ENCODE results near the gene OR2AE1.

The OR2AE1 gene

DNA sequence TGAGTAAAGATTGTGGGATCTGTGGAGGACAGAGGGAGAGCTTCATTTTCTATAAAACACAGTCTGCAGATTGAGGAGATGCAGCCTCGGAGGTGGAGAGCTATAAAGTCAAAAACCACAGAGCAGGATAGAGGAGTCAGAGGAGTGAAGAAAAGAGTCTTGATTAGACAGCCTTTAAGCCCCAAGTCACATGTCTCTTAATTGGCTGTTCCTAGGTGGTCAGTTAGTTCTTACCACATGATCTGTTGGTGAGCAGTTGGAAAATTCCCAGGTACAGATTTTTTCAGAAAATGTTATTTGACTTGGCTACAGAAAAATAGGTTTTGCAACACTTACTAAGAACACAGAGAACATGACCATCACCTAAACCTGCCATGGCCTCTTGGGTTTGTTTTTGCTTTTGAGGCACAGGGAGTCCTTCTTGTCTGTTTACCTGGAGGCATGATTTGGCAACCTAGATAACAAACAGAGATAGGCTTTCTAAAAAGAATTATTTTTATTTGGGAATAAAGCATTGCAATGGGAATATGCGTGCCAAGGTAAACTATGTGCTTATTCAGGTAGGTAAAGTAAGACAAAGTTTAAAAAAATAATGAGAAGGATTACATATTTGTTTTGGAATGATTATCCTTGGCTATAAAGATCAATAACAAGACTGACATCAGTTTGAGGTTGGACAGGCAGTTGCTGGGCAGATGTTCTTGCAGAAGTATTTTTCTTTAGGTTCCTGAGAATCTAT is 49.6 kb downstream of the OR2AE1 start:
- no peak for DNase-seq (ENCODE audit: extremely low read depth, low read depth)

More for the DNA sequence above, 49.6 kb downstream of the OR2AE1 start:
- TF ChIP-seq, protein P1, sequence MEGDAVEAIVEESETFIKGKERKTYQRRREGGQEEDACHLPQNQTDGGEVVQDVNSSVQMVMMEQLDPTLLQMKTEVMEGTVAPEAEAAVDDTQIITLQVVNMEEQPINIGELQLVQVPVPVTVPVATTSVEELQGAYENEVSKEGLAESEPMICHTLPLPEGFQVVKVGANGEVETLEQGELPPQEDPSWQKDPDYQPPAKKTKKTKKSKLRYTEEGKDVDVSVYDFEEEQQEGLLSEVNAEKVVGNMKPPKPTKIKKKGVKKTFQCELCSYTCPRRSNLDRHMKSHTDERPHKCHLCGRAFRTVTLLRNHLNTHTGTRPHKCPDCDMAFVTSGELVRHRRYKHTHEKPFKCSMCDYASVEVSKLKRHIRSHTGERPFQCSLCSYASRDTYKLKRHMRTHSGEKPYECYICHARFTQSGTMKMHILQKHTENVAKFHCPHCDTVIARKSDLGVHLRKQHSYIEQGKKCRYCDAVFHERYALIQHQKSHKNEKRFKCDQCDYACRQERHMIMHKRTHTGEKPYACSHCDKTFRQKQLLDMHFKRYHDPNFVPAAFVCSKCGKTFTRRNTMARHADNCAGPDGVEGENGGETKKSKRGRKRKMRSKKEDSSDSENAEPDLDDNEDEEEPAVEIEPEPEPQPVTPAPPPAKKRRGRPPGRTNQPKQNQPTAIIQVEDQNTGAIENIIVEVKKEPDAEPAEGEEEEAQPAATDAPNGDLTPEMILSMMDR (IDR thresholded peaks at IDR 0.05; ENCODE audit: low read depth, low read length): no peak

Measured in AG09319 (cell line).